ENCODE results near the gene MAMSTR. TPM values are rescaled to one million over a fixed set of nuclear protein-coding genes. Genes with fewer than 3 reads are reported as not detected.

The MAMSTR gene
- total and polyA plus RNA-seq, 10 of the 15 experiments (the other 5 are each of a cell fraction or from before 2014, with no cell fraction given): 0.04 to 0.73 (median 0.31) TPM; not detected in 1

- peaks cover 0 to 2% of the 10 kb centered on the region in 2 experiments; a peak in 3 of 4 replicates for H3K27me3 ChIP-seq (replicated peaks in 1 of 2; ENCODE audit: control insufficient read depth in 2 of 2, insufficient read depth in 2 of 2, low read length in 1 of 2)
- in situ Hi-C loops (cut with MboI): no loop called here
- H3K4me3 ChIP-seq: no peak overlapping the region
- no peak for FAIRE-seq
- H3K27ac ChIP-seq (ENCODE audit: control insufficient read depth, insufficient read depth): no peak overlapping the region
- CTCF ChIA-PET: interaction anchor here (0.7 to 0.8 kb wide), 2 partner anchors 14 to 268 kb away, joined by 3 to 4 read pairs; no protein-coding TSS in a partner anchor
- no peak for ATAC-seq
- DNase-seq (ENCODE audit: low read depth, low spot score): no peak
- no peaks in the 10 kb centered on the region for H3K9me3 ChIP-seq (replicated peaks; ENCODE audit: control insufficient read depth, insufficient read depth, low read length)
- POLR2A ChIA-PET: no interaction called here
- no TSS peak for BruUV-seq (replicated peaks)
- H3K36me3 ChIP-seq (ENCODE audit: control insufficient read depth in 2 of 2, insufficient read depth in 2 of 2, low read length in 1 of 2): no peaks in the 10 kb centered on the region
- no peak overlapping the region for H2AFZ ChIP-seq (ENCODE audit: control insufficient read depth, low read depth, low read length)
- no peak overlapping the region for H3K9ac ChIP-seq (ENCODE audit: control insufficient read depth, insufficient read depth, low read length)
- TF ChIP-seq CTCF (IDR thresholded peaks at IDR 0.05 in 2 of 3, conservative IDR thresholded peaks at IDR 0.05 in 1 of 3; ENCODE audit: control insufficient read depth in 2 of 3, extremely low read depth in 1 of 3, insufficient read depth in 1 of 3, low read depth in 3 of 3, low read length in 3 of 3): no peak
- intact Hi-C loops (cut with micrococcal nuclease; ENCODE audit: unreplicated experiment): no loop called here
- H3K79me2 ChIP-seq (ENCODE audit: control insufficient read depth, insufficient read depth, low read length): no peaks in the 10 kb centered on the region
- no peak overlapping the region for H3K4me2 ChIP-seq (ENCODE audit: control insufficient read depth, insufficient read depth)
- WGBS (ENCODE audit: insufficient coverage, insufficient replicate concordance, low lambda C conversion rate, missing lambda C conversion rate): 61% methylated on average over 4 of the region's 4 CpGs
- no peaks in the 10 kb centered on the region; the same call in 1 of the 2 replicates for H3K4me1 ChIP-seq (ENCODE audit: control insufficient read depth, insufficient read depth, low read length)
- no peaks in the 10 kb centered on the region for H4K20me1 ChIP-seq (ENCODE audit: control insufficient read depth, insufficient read depth)
- RAD21 ChIA-PET (ENCODE audit: unreplicated experiment): no interaction called here
- SMC1A ChIA-PET (ENCODE audit: uncharacterized antibody, unreplicated experiment): no interaction called here
Measured at GRCh38 chr19:48698046-48698445, 21.5 kb downstream of the MAMSTR start.

DNA sequence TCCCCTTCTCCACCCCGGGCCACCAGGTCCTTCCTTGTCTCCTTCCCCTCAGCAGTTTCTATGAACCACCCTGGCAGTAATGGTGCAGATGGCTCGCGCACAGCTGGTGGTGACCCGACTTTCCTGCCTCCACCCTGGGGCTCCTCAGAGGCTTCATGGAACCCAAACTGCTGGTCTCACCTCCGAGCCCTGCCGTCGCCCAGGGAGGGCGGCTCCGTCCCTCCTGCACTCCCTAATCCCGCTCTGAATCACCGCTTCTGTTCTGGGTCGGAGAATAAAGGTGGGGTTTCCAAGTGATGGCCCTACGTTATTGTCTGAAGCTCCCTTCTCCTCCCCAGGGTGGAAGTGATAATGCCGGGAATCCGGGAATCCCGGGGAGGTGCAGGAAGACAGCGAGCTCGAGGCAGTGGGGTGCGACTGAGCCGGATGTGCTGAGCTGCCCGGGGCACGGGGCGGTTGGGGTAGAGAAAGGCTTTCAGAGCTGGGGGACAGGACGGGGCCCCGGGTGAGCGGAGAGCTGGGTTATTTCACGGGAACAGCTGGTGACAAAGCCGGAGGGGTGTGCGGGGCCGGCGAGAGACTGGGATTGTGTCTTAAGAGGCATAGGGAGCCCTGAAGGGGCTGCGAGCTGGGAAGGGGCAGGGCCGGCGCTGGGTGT lies 23.0 kb downstream of the MAMSTR start:
- Histone ChIP-seq H3K36me3 (ENCODE audit: control insufficient read depth in 2 of 2, insufficient read depth in 2 of 2, low read length in 1 of 2) (no peaks in the 10 kb centered on the region), H3K4me2 (ENCODE audit: control insufficient read depth, insufficient read depth) (no peak overlapping the region), H3K9ac (ENCODE audit: control insufficient read depth, insufficient read depth, low read length) (no peak overlapping the region), H3K4me1 (ENCODE audit: control insufficient read depth, insufficient read depth, low read length) (no peaks in the 10 kb centered on the region; the same call in 1 of the 2 replicates), H4K20me1 (ENCODE audit: control insufficient read depth, insufficient read depth) (no peaks in the 10 kb centered on the region), H3K4me3 (no peak overlapping the region), H2AFZ (ENCODE audit: control insufficient read depth, low read depth, low read length) (no peak overlapping the region), H3K27me3 (replicated peaks in 1 of 2; ENCODE audit: control insufficient read depth in 2 of 2, insufficient read depth in 2 of 2, low read length in 1 of 2) (peaks cover 0 to 2% of the 10 kb centered on the region in 2 experiments; a peak in 3 of 4 replicates), H3K9me3 (replicated peaks; ENCODE audit: control insufficient read depth, insufficient read depth, low read length) (no peaks in the 10 kb centered on the region), H3K79me2 (ENCODE audit: control insufficient read depth, insufficient read depth, low read length) (no peaks in the 10 kb centered on the region), H3K27ac (ENCODE audit: control insufficient read depth, insufficient read depth) (no peak overlapping the region)
- WGBS (ENCODE audit: insufficient coverage, insufficient replicate concordance, low lambda C conversion rate, missing lambda C conversion rate): 16% methylated on average over 34 of the region's 34 CpGs
- in situ Hi-C loops (cut with MboI) (no loop called here), intact Hi-C loops (cut with micrococcal nuclease; ENCODE audit: unreplicated experiment) (no loop called here)
- CTCF ChIA-PET: interaction anchor here (1.1 to 1.2 kb wide), 2 partner anchors 9 to 146 kb away, joined by 3 to 4 read pairs; no protein-coding TSS in a partner anchor
- ATAC-seq (no peak), DNase-seq (ENCODE audit: low read depth, low spot score) (no peak), FAIRE-seq (no peak)
- RAD21 ChIA-PET (ENCODE audit: unreplicated experiment): interaction anchor here (1.3 kb wide), 1 partner anchor 146 kb away, joined by 3 read pairs; no protein-coding TSS in a partner anchor
- no TSS peak for BruUV-seq (replicated peaks)
- SMC1A ChIA-PET (ENCODE audit: uncharacterized antibody, unreplicated experiment): no interaction called here
- POLR2A ChIA-PET: no interaction called here
- TF ChIP-seq POLR2AphosphoS5 (IDR thresholded peaks at IDR 0.05; ENCODE audit: low read length): no peak
- TF ChIP-seq, protein P1, sequence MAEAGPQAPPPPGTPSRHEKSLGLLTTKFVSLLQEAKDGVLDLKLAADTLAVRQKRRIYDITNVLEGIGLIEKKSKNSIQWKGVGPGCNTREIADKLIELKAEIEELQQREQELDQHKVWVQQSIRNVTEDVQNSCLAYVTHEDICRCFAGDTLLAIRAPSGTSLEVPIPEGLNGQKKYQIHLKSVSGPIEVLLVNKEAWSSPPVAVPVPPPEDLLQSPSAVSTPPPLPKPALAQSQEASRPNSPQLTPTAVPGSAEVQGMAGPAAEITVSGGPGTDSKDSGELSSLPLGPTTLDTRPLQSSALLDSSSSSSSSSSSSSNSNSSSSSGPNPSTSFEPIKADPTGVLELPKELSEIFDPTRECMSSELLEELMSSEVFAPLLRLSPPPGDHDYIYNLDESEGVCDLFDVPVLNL (IDR thresholded peaks at IDR 0.05; ENCODE audit: low read depth, low read length): no peak
- no peak for TF ChIP-seq POLR2A (IDR thresholded peaks at IDR 0.05; ENCODE audit: low read depth, low read length)
- no peak for TF ChIP-seq JUNB (IDR thresholded peaks at IDR 0.05)
- no peak for TF ChIP-seq HDGF (IDR thresholded peaks at IDR 0.05)
- TF ChIP-seq MEF2B (IDR thresholded peaks at IDR 0.05; ENCODE audit: partially characterized antibody, poor library complexity, severe bottlenecking): no peak
- no peak for TF ChIP-seq NFYB (IDR thresholded peaks at IDR 0.05; ENCODE audit: insufficient read depth, low read depth, low read length)
- no peak for TF ChIP-seq SPI1 (IDR thresholded peaks at IDR 0.05; ENCODE audit: borderline replicate concordance, insufficient read depth, low read depth, low read length)
- TF ChIP-seq HSF1 (IDR thresholded peaks at IDR 0.05; ENCODE audit: low read depth, low read length): no peak
- TF ChIP-seq NBN (IDR thresholded peaks at IDR 0.05): no peak
- TF ChIP-seq NR2C2 (IDR thresholded peaks at IDR 0.05; ENCODE audit: borderline replicate concordance, control insufficient read depth, insufficient read length, low read depth): no peak
- no peak for TF ChIP-seq RELA (IDR thresholded peaks at IDR 0.05; ENCODE audit: borderline replicate concordance, partially characterized antibody)
